ENCODE data around the gene TAP1. TPM values are rescaled to one million over a fixed set of nuclear protein-coding genes. Genes with fewer than 3 reads are reported as not detected.
A peak's percentile ranks its signal among the peaks of the same experiment; 100 is the strongest.

Gene TAP1
- total RNA-seq, 3 donors from 2014 or later: 69.5 to 131 (median 91.3) TPM

- no peak for TF ChIP-seq CTCF (IDR thresholded peaks at IDR 0.05)
- DNase-seq: no peak
- intact Hi-C loops (cut with DNase I, micrococcal nuclease): no loop called here
- H3K4me3 ChIP-seq: no peak overlapping the region
- H3K9me3 ChIP-seq: no peaks in the 10 kb centered on the region
- H3K36me3 ChIP-seq (ENCODE audit: low read depth): no peaks in the 10 kb centered on the region
- ATAC-seq: no peak
- H3K4me1 ChIP-seq (ENCODE audit: low read depth): peaks cover 4% of the 10 kb centered on the region
Observed at GRCh38 chr6:32858194-32858593, 4.7 kb upstream of the TAP1 start.

- Histone ChIP-seq H3K9me3 (no peaks in the 10 kb centered on the region), H3K36me3 (ENCODE audit: low read depth) (no peaks in the 10 kb centered on the region), H3K4me1 (ENCODE audit: low read depth) (peaks cover 6% of the 10 kb centered on the region), H3K4me3 (no peak overlapping the region)
- TF ChIP-seq CTCF (IDR thresholded peaks at IDR 0.05): no peak
- ATAC-seq (no peak), DNase-seq (no peak)
- intact Hi-C loops (cut with DNase I, micrococcal nuclease): no loop called here
Observed at GRCh38 chr6:32857156-32857891, 3.8 kb upstream of the TAP1 start.

GRCh38 chr6:32855467-32856174 is 2.1 kb upstream of the TAP1 start:
- no peak for DNase-seq
- no peak for ATAC-seq
- no peaks in the 10 kb centered on the region for H3K9me3 ChIP-seq
- H3K36me3 ChIP-seq (ENCODE audit: low read depth): no peaks in the 10 kb centered on the region
- H3K4me1 ChIP-seq (ENCODE audit: low read depth): peaks cover 20% of the 10 kb centered on the region
- H3K4me3 ChIP-seq: no peak overlapping the region
- intact Hi-C loops (cut with DNase I, micrococcal nuclease): no loop called here
- TF ChIP-seq CTCF (IDR thresholded peaks at IDR 0.05): no peak

- Histone ChIP-seq H3K9me3 (no peaks in the 10 kb centered on the region), H3K36me3 (ENCODE audit: low read depth) (no peaks in the 10 kb centered on the region), H3K4me1 (ENCODE audit: low read depth) (peaks cover 24% of the 10 kb centered on the region), H3K4me3 (peak overlapping the region; percentile 97)
- DNase-seq: peak; percentile 54 to 76 (median 57)
- no peak for TF ChIP-seq CTCF (IDR thresholded peaks at IDR 0.05)
- peak; percentile 56 for ATAC-seq
- intact Hi-C loops (cut with DNase I, micrococcal nuclease): no loop called here
Observed at GRCh38 chr6:32854376-32855178, 1.1 kb upstream of the TAP1 start.

- H3K4me1 ChIP-seq (ENCODE audit: low read depth): peaks cover 24% of the 10 kb centered on the region
- no peaks in the 10 kb centered on the region for H3K9me3 ChIP-seq
- peak overlapping the region; percentile 97 for H3K4me3 ChIP-seq
- DNase-seq (peak; percentile 63 to 81 (median 69)), ATAC-seq (peak; percentile 48)
- no peak for TF ChIP-seq CTCF (IDR thresholded peaks at IDR 0.05)
- peaks cover 7% of the 10 kb centered on the region for H3K36me3 ChIP-seq (ENCODE audit: low read depth)
- intact Hi-C loops (cut with DNase I, micrococcal nuclease): no loop called here
Observed at GRCh38 chr6:32852844-32853540, 512 bp downstream of the TAP1 start.
